WTC11 (cell line): ENCODE data around the gene CPPED1. TPM values are rescaled to one million over a fixed set of nuclear protein-coding genes. Genes with fewer than 3 reads are reported as not detected.

Source experiments
- ATAC-seq: fragments of 200-7000 bp; cut with Tn5 transposase; 2 replicates; pipeline ENCODE4 v1.10.0; 2021; ENCODE audit warnings: mild to moderate bottlenecking, moderate library complexity
- CTCF ChIA-PET: fragments of 300-600 bp; sonication (Branson Sonifier 250); formaldehyde crosslinking; loops from one replicate; lab custom pipeline; 2021; ENCODE audit warnings: antibody characterized with exemption; lab: Charles Lee
- POLR2A ChIA-PET: fragments of 350-600 bp; sonication (Branson Sonifier 250); formaldehyde crosslinking; loops from one replicate; lab custom pipeline; 2021; ENCODE audit warnings: antibody characterized with exemption; lab: Charles Lee
- DNase-seq: peaks from one replicate; pipeline ENCODE4 v3.0.0; 2021; ENCODE audit warnings: low spot score
- H3K27ac Mint-ChIP-seq: 2 replicates; pipeline ENCODE4 v1.8.0; 2021; ENCODE audit warnings: mixed read lengths
- H3K27me3 Mint-ChIP-seq: 2 replicates; pipeline ENCODE4 v1.8.0; 2021; ENCODE audit warnings: low read depth, mild to moderate bottlenecking, moderate library complexity, mixed read lengths
- H3K36me3 Mint-ChIP-seq: 2 replicates; pipeline ENCODE4 v1.8.0; 2021; ENCODE audit warnings: mixed read lengths
- H3K4me1 Mint-ChIP-seq: 2 replicates; pipeline ENCODE4 v1.8.0; 2022; ENCODE audit warnings: mixed read lengths
- H3K4me3 Mint-ChIP-seq: 2 replicates; pipeline ENCODE4 v1.8.0; 2021; ENCODE audit warnings: mild to moderate bottlenecking, moderate library complexity, mixed read lengths
- H3K9me3 Mint-ChIP-seq: 2 replicates; pipeline ENCODE4 v1.8.0; 2021; ENCODE audit warnings: mixed read lengths
- CREB1 ChIP-seq: sonication (generic); formaldehyde crosslinking; IDR thresholded peaks from 2 replicates; pipeline ENCODE4 v1.8.0; 2023; ENCODE audit warnings: mild to moderate bottlenecking, missing genetic modification reagents
- ELF4 ChIP-seq: sonication (generic); formaldehyde crosslinking; IDR thresholded peaks from 2 replicates; pipeline ENCODE4 v1.8.1; 2022; ENCODE audit warnings: low read depth, mild to moderate bottlenecking, moderate library complexity, missing genetic modification reagents
- EMX1 ChIP-seq: fragments of 250-450 bp; sonication (Bioruptor Pico); IDR thresholded peaks from 2 replicates; pipeline ENCODE4 v1.8.0; 2021; ENCODE audit warnings: mild to moderate bottlenecking
- ESRRA ChIP-seq: sonication (generic); formaldehyde crosslinking; IDR thresholded peaks from 2 replicates; pipeline ENCODE4 v1.8.1; 2022; ENCODE audit warnings: mild to moderate bottlenecking, missing genetic modification reagents, borderline replicate concordance
- FOXP1 ChIP-seq: sonication (generic); formaldehyde crosslinking; IDR thresholded peaks from 2 replicates; pipeline ENCODE4 v1.8.0; 2022; ENCODE audit warnings: missing genetic modification reagents, mild to moderate bottlenecking, moderate library complexity, borderline replicate concordance
- HMGA2 ChIP-seq: fragments of 250-450 bp; sonication (Bioruptor Pico); IDR thresholded peaks from 2 replicates; pipeline ENCODE4 v1.4.0; 2021; ENCODE audit warnings: mild to moderate bottlenecking, moderate library complexity
- MYBL2 ChIP-seq: sonication (generic); formaldehyde crosslinking; IDR thresholded peaks from 2 replicates; pipeline ENCODE4 v1.8.1; 2023; ENCODE audit warnings: mild to moderate bottlenecking, moderate library complexity, missing genetic modification reagents
- NFYB ChIP-seq: sonication (generic); formaldehyde crosslinking; conservative IDR thresholded peaks from 2 replicates; pipeline ENCODE4 v1.8.0; 2022; ENCODE audit warnings: low read depth, missing genetic modification reagents
- OVOL2 ChIP-seq: fragments of 250-450 bp; sonication (Bioruptor Pico); IDR thresholded peaks from 2 replicates; pipeline ENCODE4 v1.9.0; 2021; ENCODE audit warnings: mild to moderate bottlenecking, borderline replicate concordance
- SMAD3 ChIP-seq: sonication (generic); formaldehyde crosslinking; IDR thresholded peaks from 2 replicates; pipeline ENCODE4 v1.8.0; 2022; ENCODE audit warnings: missing genetic modification reagents, mild to moderate bottlenecking, borderline replicate concordance
- TEAD1 ChIP-seq: sonication (generic); formaldehyde crosslinking; IDR thresholded peaks from 2 replicates; pipeline ENCODE4 v1.8.0; 2022; ENCODE audit warnings: mild to moderate bottlenecking, missing genetic modification reagents
- TEAD4 ChIP-seq: sonication (generic); formaldehyde crosslinking; IDR thresholded peaks from 2 replicates; pipeline ENCODE4 v1.8.0; 2022; ENCODE audit warnings: mild to moderate bottlenecking, missing genetic modification reagents
- TP53 ChIP-seq: sonication (generic); formaldehyde crosslinking; IDR thresholded peaks from 2 replicates; pipeline ENCODE4 v1.8.1; 2023; ENCODE audit warnings: mild to moderate bottlenecking, missing genetic modification reagents
- ZNF138 ChIP-seq: sonication (generic); formaldehyde crosslinking; conservative IDR thresholded peaks from 2 replicates; pipeline ENCODE4 v1.8.1; 2022; ENCODE audit warnings: mild to moderate bottlenecking, moderate library complexity, missing genetic modification reagents
- ZNF317 ChIP-seq: sonication (generic); formaldehyde crosslinking; IDR thresholded peaks from 2 replicates; pipeline ENCODE4 v1.8.1; 2023; ENCODE audit warnings: low read depth, mild to moderate bottlenecking, moderate library complexity, missing genetic modification reagents, borderline replicate concordance
- total RNA-seq: library from RNA; stranded (reverse); gene quantifications from 3 replicates; pipeline ENCODE4 v1.2.3, GENCODE V29; 2021
- TF ChIP-seq, protein P1 (sequence below): fragments of 250-450 bp; sonication (Bioruptor Pico); IDR thresholded peaks from 2 replicates; pipeline ENCODE4 v1.9.0; 2021; ENCODE audit warnings: mild to moderate bottlenecking
- TF ChIP-seq, protein P2 (sequence below): sonication (generic); formaldehyde crosslinking; IDR thresholded peaks from 2 replicates; pipeline ENCODE4 v1.8.0; 2023; ENCODE audit warnings: missing genetic modification reagents, mild to moderate bottlenecking, borderline replicate concordance
- TF ChIP-seq, protein P3 (sequence below): sonication (generic); formaldehyde crosslinking; conservative IDR thresholded peaks from 2 replicates; pipeline ENCODE4 v1.8.1; 2022; ENCODE audit warnings: mild to moderate bottlenecking, missing genetic modification reagents
- TF ChIP-seq, protein P4 (sequence below): sonication (generic); formaldehyde crosslinking; IDR thresholded peaks from 2 replicates; pipeline ENCODE4 v1.8.1; 2023; ENCODE audit warnings: mild to moderate bottlenecking, missing genetic modification reagents
- TF ChIP-seq, protein P5 (sequence below): sonication (generic); formaldehyde crosslinking; IDR thresholded peaks from 2 replicates; pipeline ENCODE4 v1.8.0; 2023; ENCODE audit warnings: missing genetic modification reagents
- TF ChIP-seq, protein P6 (sequence below): sonication (generic); formaldehyde crosslinking; IDR thresholded peaks from 2 replicates; pipeline ENCODE4 v1.8.1; 2022; ENCODE audit warnings: mild to moderate bottlenecking, moderate library complexity, missing genetic modification reagents
- TF ChIP-seq, protein P7 (sequence below): sonication (generic); formaldehyde crosslinking; IDR thresholded peaks from 2 replicates; pipeline ENCODE4 v1.8.0; 2023; ENCODE audit warnings: mild to moderate bottlenecking, missing genetic modification reagents

Gene CPPED1
- total RNA-seq, 1 experiment from 2014 or later, result 8.8 TPM

DNA sequence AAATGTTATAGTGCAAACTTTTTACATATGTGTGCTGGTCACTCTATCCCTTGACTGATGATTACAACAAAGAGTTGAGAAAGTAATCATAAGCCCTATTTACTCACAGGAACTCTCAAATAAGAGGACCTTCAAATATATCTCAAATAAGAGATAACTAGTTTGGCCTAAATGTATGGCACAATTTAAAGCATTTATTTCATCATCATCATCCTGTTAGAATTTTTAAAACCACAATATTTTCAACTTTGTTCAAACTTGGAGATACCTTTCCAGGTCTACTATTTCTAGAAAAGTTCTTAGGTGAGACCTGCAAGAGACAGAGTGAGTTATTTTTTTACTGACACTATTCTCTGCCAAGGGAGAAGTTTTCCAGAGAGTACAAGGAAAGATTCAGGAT lies 5.5 kb downstream of the CPPED1 start:
- H3K9me3 Mint-ChIP-seq, result 0 out of 2 replicates have a peak, but pooled peaks cover 1% of the 10 kb centered on the region
- ChIA-PET POLR2A (no interaction called here), CTCF (no interaction called here)
- peaks cover 2% of the 10 kb centered on the region; the same call in 1 of the 2 replicates for H3K27me3 Mint-ChIP-seq
- peaks cover 26% of the 10 kb centered on the region for H3K4me1 Mint-ChIP-seq
- ATAC-seq, result no peak
- H3K4me3 Mint-ChIP-seq, result no peak overlapping the region
- TF ChIP-seq SMAD3 (CRISPR knock-in tag) (no peak), HMGA2 (CRISPR knock-in tag) (no peak), MYBL2 (CRISPR knock-in tag) (no peak), TEAD4 (CRISPR knock-in tag) (no peak), FOXP1 (no peak), EMX1 (CRISPR knock-in tag) (no peak), TEAD1 (CRISPR knock-in tag) (no peak), ESRRA (CRISPR knock-in tag) (no peak)
- TF ChIP-seq, protein P1, sequence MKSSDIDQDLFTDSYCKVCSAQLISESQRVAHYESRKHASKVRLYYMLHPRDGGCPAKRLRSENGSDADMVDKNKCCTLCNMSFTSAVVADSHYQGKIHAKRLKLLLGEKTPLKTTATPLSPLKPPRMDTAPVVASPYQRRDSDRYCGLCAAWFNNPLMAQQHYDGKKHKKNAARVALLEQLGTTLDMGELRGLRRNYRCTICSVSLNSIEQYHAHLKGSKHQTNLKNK (CRISPR knock-in tag), result no peak
- TF ChIP-seq, protein P2, sequence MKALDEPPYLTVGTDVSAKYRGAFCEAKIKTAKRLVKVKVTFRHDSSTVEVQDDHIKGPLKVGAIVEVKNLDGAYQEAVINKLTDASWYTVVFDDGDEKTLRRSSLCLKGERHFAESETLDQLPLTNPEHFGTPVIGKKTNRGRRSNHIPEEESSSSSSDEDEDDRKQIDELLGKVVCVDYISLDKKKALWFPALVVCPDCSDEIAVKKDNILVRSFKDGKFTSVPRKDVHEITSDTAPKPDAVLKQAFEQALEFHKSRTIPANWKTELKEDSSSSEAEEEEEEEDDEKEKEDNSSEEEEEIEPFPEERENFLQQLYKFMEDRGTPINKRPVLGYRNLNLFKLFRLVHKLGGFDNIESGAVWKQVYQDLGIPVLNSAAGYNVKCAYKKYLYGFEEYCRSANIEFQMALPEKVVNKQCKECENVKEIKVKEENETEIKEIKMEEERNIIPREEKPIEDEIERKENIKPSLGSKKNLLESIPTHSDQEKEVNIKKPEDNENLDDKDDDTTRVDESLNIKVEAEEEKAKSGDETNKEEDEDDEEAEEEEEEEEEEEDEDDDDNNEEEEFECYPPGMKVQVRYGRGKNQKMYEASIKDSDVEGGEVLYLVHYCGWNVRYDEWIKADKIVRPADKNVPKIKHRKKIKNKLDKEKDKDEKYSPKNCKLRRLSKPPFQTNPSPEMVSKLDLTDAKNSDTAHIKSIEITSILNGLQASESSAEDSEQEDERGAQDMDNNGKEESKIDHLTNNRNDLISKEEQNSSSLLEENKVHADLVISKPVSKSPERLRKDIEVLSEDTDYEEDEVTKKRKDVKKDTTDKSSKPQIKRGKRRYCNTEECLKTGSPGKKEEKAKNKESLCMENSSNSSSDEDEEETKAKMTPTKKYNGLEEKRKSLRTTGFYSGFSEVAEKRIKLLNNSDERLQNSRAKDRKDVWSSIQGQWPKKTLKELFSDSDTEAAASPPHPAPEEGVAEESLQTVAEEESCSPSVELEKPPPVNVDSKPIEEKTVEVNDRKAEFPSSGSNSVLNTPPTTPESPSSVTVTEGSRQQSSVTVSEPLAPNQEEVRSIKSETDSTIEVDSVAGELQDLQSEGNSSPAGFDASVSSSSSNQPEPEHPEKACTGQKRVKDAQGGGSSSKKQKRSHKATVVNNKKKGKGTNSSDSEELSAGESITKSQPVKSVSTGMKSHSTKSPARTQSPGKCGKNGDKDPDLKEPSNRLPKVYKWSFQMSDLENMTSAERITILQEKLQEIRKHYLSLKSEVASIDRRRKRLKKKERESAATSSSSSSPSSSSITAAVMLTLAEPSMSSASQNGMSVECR (CRISPR knock-in tag), result no peak
- no peaks in the 10 kb centered on the region for H3K36me3 Mint-ChIP-seq
- DNase-seq, result no peak
- H3K27ac Mint-ChIP-seq, result no peak overlapping the region

DNA sequence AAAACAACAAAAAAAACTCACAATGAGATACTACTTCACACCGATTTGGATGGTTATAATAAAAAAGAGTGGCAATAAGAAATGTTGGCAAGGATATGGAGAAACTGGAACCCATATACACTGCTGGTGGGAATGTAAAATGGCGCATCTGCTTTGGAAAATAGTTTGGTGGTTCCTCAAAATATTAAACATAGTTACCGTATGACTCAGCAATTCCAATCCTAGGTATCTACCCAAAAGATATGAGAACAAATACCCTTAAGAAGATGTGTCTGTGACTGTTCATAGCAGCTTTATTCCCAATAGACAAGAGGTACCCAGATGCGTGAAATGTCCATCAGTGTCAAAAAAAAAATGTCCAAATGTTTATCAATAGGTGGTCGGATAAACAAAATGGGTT lies 7.2 kb downstream of the CPPED1 start:
- DNase-seq, result no peak
- peaks cover 12% of the 10 kb centered on the region for H3K4me1 Mint-ChIP-seq
- H3K9me3 Mint-ChIP-seq, result peaks cover 5% of the 10 kb centered on the region; the same call in 1 of the 2 replicates
- ChIA-PET POLR2A (no interaction called here), CTCF (no interaction called here)
- no peak for ATAC-seq
- H3K36me3 Mint-ChIP-seq, result no peaks in the 10 kb centered on the region
- TF ChIP-seq NFYB (CRISPR knock-in tag) (no peak), CREB1 (CRISPR knock-in tag) (no peak), TP53 (CRISPR knock-in tag) (no peak), OVOL2 (CRISPR knock-in tag) (no peak), ZNF138 (no peak), MYBL2 (CRISPR knock-in tag) (no peak), TEAD4 (CRISPR knock-in tag) (no peak), ZNF317 (CRISPR knock-in tag) (no peak), ELF4 (CRISPR knock-in tag) (no peak), HMGA2 (CRISPR knock-in tag) (no peak)
- TF ChIP-seq, protein P3, sequence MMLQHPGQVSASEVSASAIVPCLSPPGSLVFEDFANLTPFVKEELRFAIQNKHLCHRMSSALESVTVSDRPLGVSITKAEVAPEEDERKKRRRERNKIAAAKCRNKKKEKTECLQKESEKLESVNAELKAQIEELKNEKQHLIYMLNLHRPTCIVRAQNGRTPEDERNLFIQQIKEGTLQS (CRISPR knock-in tag), result no peak
- TF ChIP-seq, protein P4, sequence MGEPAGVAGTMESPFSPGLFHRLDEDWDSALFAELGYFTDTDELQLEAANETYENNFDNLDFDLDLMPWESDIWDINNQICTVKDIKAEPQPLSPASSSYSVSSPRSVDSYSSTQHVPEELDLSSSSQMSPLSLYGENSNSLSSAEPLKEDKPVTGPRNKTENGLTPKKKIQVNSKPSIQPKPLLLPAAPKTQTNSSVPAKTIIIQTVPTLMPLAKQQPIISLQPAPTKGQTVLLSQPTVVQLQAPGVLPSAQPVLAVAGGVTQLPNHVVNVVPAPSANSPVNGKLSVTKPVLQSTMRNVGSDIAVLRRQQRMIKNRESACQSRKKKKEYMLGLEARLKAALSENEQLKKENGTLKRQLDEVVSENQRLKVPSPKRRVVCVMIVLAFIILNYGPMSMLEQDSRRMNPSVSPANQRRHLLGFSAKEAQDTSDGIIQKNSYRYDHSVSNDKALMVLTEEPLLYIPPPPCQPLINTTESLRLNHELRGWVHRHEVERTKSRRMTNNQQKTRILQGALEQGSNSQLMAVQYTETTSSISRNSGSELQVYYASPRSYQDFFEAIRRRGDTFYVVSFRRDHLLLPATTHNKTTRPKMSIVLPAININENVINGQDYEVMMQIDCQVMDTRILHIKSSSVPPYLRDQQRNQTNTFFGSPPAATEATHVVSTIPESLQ (CRISPR knock-in tag), result no peak
- TF ChIP-seq, protein P5, sequence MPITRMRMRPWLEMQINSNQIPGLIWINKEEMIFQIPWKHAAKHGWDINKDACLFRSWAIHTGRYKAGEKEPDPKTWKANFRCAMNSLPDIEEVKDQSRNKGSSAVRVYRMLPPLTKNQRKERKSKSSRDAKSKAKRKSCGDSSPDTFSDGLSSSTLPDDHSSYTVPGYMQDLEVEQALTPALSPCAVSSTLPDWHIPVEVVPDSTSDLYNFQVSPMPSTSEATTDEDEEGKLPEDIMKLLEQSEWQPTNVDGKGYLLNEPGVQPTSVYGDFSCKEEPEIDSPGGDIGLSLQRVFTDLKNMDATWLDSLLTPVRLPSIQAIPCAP (CRISPR knock-in tag), result no peak
- TF ChIP-seq, protein P6, sequence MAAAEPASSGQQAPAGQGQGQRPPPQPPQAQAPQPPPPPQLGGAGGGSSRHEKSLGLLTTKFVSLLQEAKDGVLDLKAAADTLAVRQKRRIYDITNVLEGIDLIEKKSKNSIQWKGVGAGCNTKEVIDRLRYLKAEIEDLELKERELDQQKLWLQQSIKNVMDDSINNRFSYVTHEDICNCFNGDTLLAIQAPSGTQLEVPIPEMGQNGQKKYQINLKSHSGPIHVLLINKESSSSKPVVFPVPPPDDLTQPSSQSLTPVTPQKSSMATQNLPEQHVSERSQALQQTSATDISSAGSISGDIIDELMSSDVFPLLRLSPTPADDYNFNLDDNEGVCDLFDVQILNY (CRISPR knock-in tag), result no peak
- TF ChIP-seq, protein P7, sequence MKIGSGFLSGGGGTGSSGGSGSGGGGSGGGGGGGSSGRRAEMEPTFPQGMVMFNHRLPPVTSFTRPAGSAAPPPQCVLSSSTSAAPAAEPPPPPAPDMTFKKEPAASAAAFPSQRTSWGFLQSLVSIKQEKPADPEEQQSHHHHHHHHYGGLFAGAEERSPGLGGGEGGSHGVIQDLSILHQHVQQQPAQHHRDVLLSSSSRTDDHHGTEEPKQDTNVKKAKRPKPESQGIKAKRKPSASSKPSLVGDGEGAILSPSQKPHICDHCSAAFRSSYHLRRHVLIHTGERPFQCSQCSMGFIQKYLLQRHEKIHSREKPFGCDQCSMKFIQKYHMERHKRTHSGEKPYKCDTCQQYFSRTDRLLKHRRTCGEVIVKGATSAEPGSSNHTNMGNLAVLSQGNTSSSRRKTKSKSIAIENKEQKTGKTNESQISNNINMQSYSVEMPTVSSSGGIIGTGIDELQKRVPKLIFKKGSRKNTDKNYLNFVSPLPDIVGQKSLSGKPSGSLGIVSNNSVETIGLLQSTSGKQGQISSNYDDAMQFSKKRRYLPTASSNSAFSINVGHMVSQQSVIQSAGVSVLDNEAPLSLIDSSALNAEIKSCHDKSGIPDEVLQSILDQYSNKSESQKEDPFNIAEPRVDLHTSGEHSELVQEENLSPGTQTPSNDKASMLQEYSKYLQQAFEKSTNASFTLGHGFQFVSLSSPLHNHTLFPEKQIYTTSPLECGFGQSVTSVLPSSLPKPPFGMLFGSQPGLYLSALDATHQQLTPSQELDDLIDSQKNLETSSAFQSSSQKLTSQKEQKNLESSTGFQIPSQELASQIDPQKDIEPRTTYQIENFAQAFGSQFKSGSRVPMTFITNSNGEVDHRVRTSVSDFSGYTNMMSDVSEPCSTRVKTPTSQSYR (CRISPR knock-in tag), result no peak
- H3K4me3 Mint-ChIP-seq, result no peak overlapping the region
- no peak overlapping the region for H3K27ac Mint-ChIP-seq
- no peaks in the 10 kb centered on the region for H3K27me3 Mint-ChIP-seq
